ENCODE results near the gene PTBP1. TPM values are rescaled to one million over a fixed set of nuclear protein-coding genes. Genes with fewer than 3 reads are reported as not detected.
"Not testable (repeated sequence)": the region's sequence is repeated elsewhere in the genome, so short reads cannot be mapped to it uniquely, and the experiment has no call there.

The PTBP1 gene
- total RNA-seq, 1 donor from 2014 or later: 237 TPM

GRCh38 chr19:845707-846521, 48.7 kb downstream of the PTBP1 start:
- Mint-ChIP-seq H3K4me1 (peaks cover 17% of the 10 kb centered on the region), H3K27ac (peak overlapping the region; percentile 80), H3K36me3 (no peaks in the 10 kb centered on the region), H3K9me3 (peaks cover 3% of the 10 kb centered on the region), H3K4me3 (peak overlapping the region; percentile 74), H3K27me3 (ENCODE audit: insufficient read depth, low read depth) (peaks cover 42% of the 10 kb centered on the region)
- Histone ChIP-seq H3K79me2 (ENCODE audit: low read depth) (no peaks in the 10 kb centered on the region), H3K9ac (no peak overlapping the region), H3K4me3 (no peak overlapping the region), H3F3A (ENCODE audit: low read depth) (peaks cover 28% of the 10 kb centered on the region), H3K27me3 (peaks cover 46% of the 10 kb centered on the region), H4K20me1 (ENCODE audit: low read depth) (no peaks in the 10 kb centered on the region), H3K4me1 (peaks cover 3% of the 10 kb centered on the region), H3K9me3 (ENCODE audit: low read depth) (no peaks in the 10 kb centered on the region), H3K4me2 (no peak overlapping the region), H2AFZ (replicated peaks) (no peak overlapping the region), H3K36me3 (no peaks in the 10 kb centered on the region), H3K27ac (no peak overlapping the region)
- TF ChIP-seq EZH2 (IDR thresholded peaks at IDR 0.05) (no peak), EZH2phosphoT487 (IDR thresholded peaks at IDR 0.05) (no peak), CTCF (IDR thresholded peaks at IDR 0.05) (no peak)
- peak; percentile 39 for DNase-seq (ENCODE audit: low spot score)

- Mint-ChIP-seq H3K4me1 (peaks cover 11% of the 10 kb centered on the region), H3K9me3 (no peaks in the 10 kb centered on the region), H3K27ac (no peak overlapping the region), H3K27me3 (ENCODE audit: insufficient read depth, low read depth) (peaks cover 29% of the 10 kb centered on the region), H3K4me3 (no peak overlapping the region), H3K36me3 (no peaks in the 10 kb centered on the region)
- no peaks in the 10 kb centered on the region for H3K36me3 ChIP-seq
- peaks cover 24% of the 10 kb centered on the region for H3F3A ChIP-seq (ENCODE audit: low read depth)
- DNase-seq (ENCODE audit: low spot score): no peak
- H3K4me1 ChIP-seq: peaks cover 3% of the 10 kb centered on the region
- H3K27ac ChIP-seq: no peak overlapping the region
- H3K9ac ChIP-seq: no peak overlapping the region
- H3K9me3 ChIP-seq (ENCODE audit: low read depth): no peaks in the 10 kb centered on the region
- H2AFZ ChIP-seq (replicated peaks): no peak overlapping the region
- H3K79me2 ChIP-seq (ENCODE audit: low read depth): no peaks in the 10 kb centered on the region
- TF ChIP-seq CTCF (IDR thresholded peaks at IDR 0.05) (no peak), EZH2phosphoT487 (IDR thresholded peaks at IDR 0.05) (no peak), EZH2 (IDR thresholded peaks at IDR 0.05) (no peak)
- H3K4me2 ChIP-seq: no peak overlapping the region
- no peak overlapping the region for H3K4me3 ChIP-seq
- H4K20me1 ChIP-seq (ENCODE audit: low read depth): no peaks in the 10 kb centered on the region
- H3K27me3 ChIP-seq: peaks cover 26% of the 10 kb centered on the region
Observed at GRCh38 chr19:848386-848921, 51.2 kb downstream of the PTBP1 start.

GRCh38 chr19:849195-849594, 51.9 kb downstream of the PTBP1 start:
- Histone ChIP-seq H3F3A (ENCODE audit: low read depth) (peaks cover 24% of the 10 kb centered on the region), H3K27me3 (peaks cover 18% of the 10 kb centered on the region)
- H3K79me2 ChIP-seq (ENCODE audit: low read depth); H3K4me3 Mint-ChIP-seq; H2AFZ ChIP-seq (replicated peaks); H3K27ac ChIP-seq; H3K27ac Mint-ChIP-seq; H3K9me3 ChIP-seq (ENCODE audit: low read depth); H3K9me3 Mint-ChIP-seq; H3K9ac ChIP-seq; DNase-seq (ENCODE audit: low spot score); H3K4me2 ChIP-seq; H4K20me1 ChIP-seq (ENCODE audit: low read depth); H3K36me3 Mint-ChIP-seq; H3K4me1 ChIP-seq; H3K36me3 ChIP-seq; H3K4me3 ChIP-seq: not testable (repeated sequence)
- peaks cover 11% of the 10 kb centered on the region for H3K4me1 Mint-ChIP-seq
- H3K27me3 Mint-ChIP-seq (ENCODE audit: insufficient read depth, low read depth): peaks cover 27% of the 10 kb centered on the region

All from neural progenitor cell (in vitro differentiated cells).